GM12878 (cell line): Measurements from ENCODE around the gene CTIF. TPM values are rescaled to one million over a fixed set of nuclear protein-coding genes. Genes with fewer than 3 reads are reported as not detected.

Experiments used
- ATAC-seq: fragments of 200-7000 bp; cut with Tn5 transposase; 3 replicates; pipeline ENCODE4 v1.9.1; 2020; ENCODE audit warnings: mild to moderate bottlenecking, moderate library complexity
- BruUV-seq: library from RNA; stranded (reverse); fragments of 400-500 nt; replicated peaks from 2 replicates; lab custom pipeline; 2021; lab: Mats Ljungman, UMichigan
- CTCF ChIA-PET: fragments of 300-600 bp; sonication (Branson Sonifier 250); formaldehyde crosslinking; extraction: SDS; loops from one replicate; lab custom pipeline; 2021; ENCODE audit warnings: inconsistent platforms; lab: Yijun Ruan, JAX
- POLR2A ChIA-PET: fragments of 350-600 bp; formaldehyde crosslinking; extraction: SDS; loops from one replicate; lab custom pipeline; 2021; ENCODE audit warnings: inconsistent platforms; lab: Charles Lee
- RAD21 ChIA-PET: fragments of 300-600 bp; sonication (Branson Sonifier 250); formaldehyde crosslinking; loops from one replicate; lab custom pipeline; 2023; ENCODE audit warnings: antibody characterized with exemption; ENCODE audit not compliant: unreplicated experiment; lab: Charles Lee
- SMC1A ChIA-PET: fragments of 300-600 bp; sonication (Branson Sonifier 250); formaldehyde crosslinking; loops from one replicate; lab custom pipeline; 2023; ENCODE audit not compliant: unreplicated experiment, uncharacterized antibody; lab: Charles Lee
- DNase-seq: peaks from one replicate; pipeline ENCODE4 v3.0.0-alpha.2; 2011; ENCODE audit warnings: low read depth, low spot score
- FAIRE-seq: peaks from 3 replicates; lab custom pipeline; 2011; peaks lifted over from hg19 to GRCh38; lab: Jason Lieb, UNC
- H2AFZ ChIP-seq: 2 replicates; pipeline ENCODE4 v1.6.0; 2011; ENCODE audit warnings: low read depth, low read length, control low read depth; ENCODE audit not compliant: control insufficient read depth
- H3K27ac ChIP-seq: 2 replicates; pipeline ENCODE4 v1.5.1; 2011; ENCODE audit warnings: control low read depth; ENCODE audit not compliant: control insufficient read depth, insufficient read depth
- H3K27me3 ChIP-seq, 2 experiments: replicated peaks in 1 of 2; 2 replicates each; pipeline versions ENCODE4 v1.6.0 to v1.6.1; 2011; ENCODE audit warnings: low read length in 1 of 2; ENCODE audit not compliant: control insufficient read depth in 2 of 2, insufficient read depth in 2 of 2
- H3K36me3 ChIP-seq, 2 experiments: 2 replicates each; pipeline ENCODE4 v1.5.1; 2011; ENCODE audit warnings: low read length in 1 of 2; ENCODE audit not compliant: control insufficient read depth in 2 of 2, insufficient read depth in 2 of 2
- H3K4me1 ChIP-seq: 2 replicates; pipeline ENCODE4 v1.6.1; 2011; ENCODE audit warnings: mild to moderate bottlenecking, low read length, moderate library complexity, mixed read lengths; ENCODE audit not compliant: control insufficient read depth, insufficient read depth
- H3K4me2 ChIP-seq: 2 replicates; pipeline ENCODE4 v1.6.0; 2011; ENCODE audit warnings: control low read depth; ENCODE audit not compliant: control insufficient read depth, insufficient read depth
- H3K4me3 ChIP-seq: fragments of 200-600 bp; sonication (generic); 2 replicates; pipeline ENCODE4 v1.5.1; 2016
- H3K79me2 ChIP-seq: 2 replicates; pipeline ENCODE4 v1.6.0; 2011; ENCODE audit warnings: low read length; ENCODE audit not compliant: control insufficient read depth, insufficient read depth
- H3K9ac ChIP-seq: 2 replicates; pipeline ENCODE4 v1.8.0; 2011; ENCODE audit warnings: low read length, control low read depth, mixed read lengths; ENCODE audit not compliant: control insufficient read depth, insufficient read depth
- H3K9me3 ChIP-seq: replicated peaks from 3 replicates; pipeline ENCODE4 v1.5.1; 2011; ENCODE audit warnings: mild to moderate bottlenecking, low read length; ENCODE audit not compliant: control insufficient read depth, insufficient read depth
- H4K20me1 ChIP-seq: 2 replicates; pipeline ENCODE4 v1.6.0; 2011; ENCODE audit not compliant: control insufficient read depth, insufficient read depth
- ATF2 ChIP-seq: IDR thresholded peaks from 2 replicates; pipeline ENCODE4 v1.6.1; 2012; ENCODE audit warnings: low read length, inconsistent platforms
- BACH1 ChIP-seq: fragments of 450-650 bp; IDR thresholded peaks from 2 replicates; pipeline ENCODE4 v1.6.1; 2017; ENCODE audit warnings: mild to moderate bottlenecking, borderline replicate concordance
- BRCA1 ChIP-seq: IDR thresholded peaks from 2 replicates; pipeline ENCODE4 v1.6.1; 2011; ENCODE audit warnings: low read depth, low read length, improper control_type of control experiment
- CBFB ChIP-seq: IDR thresholded peaks from 2 replicates; pipeline ENCODE4 v1.6.1; 2016; ENCODE audit warnings: antibody characterized with exemption, low read depth
- CTCF ChIP-seq, 3 experiments: IDR thresholded peaks in 2 of 3; conservative IDR thresholded peaks in 1 of 3; 2 replicates each; pipeline ENCODE4 v1.5.1; 2011; ENCODE audit warnings: low read depth in 3 of 3, low read length in 3 of 3, mild to moderate bottlenecking in 3 of 3, control low read depth in 2 of 3, moderate library complexity in 2 of 3, inconsistent platforms in 1 of 3, mixed read lengths in 1 of 3; ENCODE audit not compliant: control insufficient read depth in 2 of 3, insufficient read depth in 1 of 3; ENCODE audit errors: extremely low read depth in 1 of 3
- ELK1 ChIP-seq: IDR thresholded peaks from 2 replicates; pipeline ENCODE4 v1.6.1; 2012; ENCODE audit warnings: low read depth, low read length, improper control_type of control experiment
- EP300 ChIP-seq, 2 experiments: fragments of 150-350 bp in 1 of 2; IDR thresholded peaks; 2 replicates each; pipeline ENCODE4 v1.6.1; 2011 to 2012; ENCODE audit warnings: low read depth in 2 of 2, low read length in 2 of 2, borderline replicate concordance in 1 of 2, improper control_type of control experiment in 1 of 2, inconsistent platforms in 1 of 2; ENCODE audit not compliant: control insufficient read depth in 1 of 2
- HCFC1 ChIP-seq: fragments of 150-350 bp; IDR thresholded peaks from 2 replicates; pipeline ENCODE4 v1.6.1; 2014; ENCODE audit warnings: low read length
- HDAC2 ChIP-seq: fragments of 200-600 bp; sonication (generic); IDR thresholded peaks from 2 replicates; pipeline ENCODE4 v1.6.1; 2017
- NRF1 ChIP-seq: conservative IDR thresholded peaks from 2 replicates; pipeline ENCODE4 v1.6.1; 2011; ENCODE audit warnings: mild to moderate bottlenecking, low read depth, low read length, improper control_type of control experiment
- PAX5 ChIP-seq: IDR thresholded peaks from 2 replicates; pipeline ENCODE4 v1.6.1; 2011; ENCODE audit warnings: low read depth, low read length, borderline replicate concordance
- PBX3 ChIP-seq: IDR thresholded peaks from 2 replicates; pipeline ENCODE4 v1.6.1; 2011; ENCODE audit warnings: mild to moderate bottlenecking, low read depth, low read length, moderate library complexity; ENCODE audit not compliant: insufficient replicate concordance
- PML ChIP-seq: IDR thresholded peaks from 2 replicates; pipeline ENCODE4 v1.6.1; 2012; ENCODE audit warnings: low read length, inconsistent platforms
- SUPT20H ChIP-seq: IDR thresholded peaks from 2 replicates; pipeline ENCODE4 v1.6.1; 2011; ENCODE audit warnings: low read depth, mild to moderate bottlenecking, low read length, moderate library complexity, borderline replicate concordance; ENCODE audit not compliant: control insufficient read depth
- TARDBP ChIP-seq: IDR thresholded peaks from 2 replicates; pipeline ENCODE4 v1.6.1; 2016; ENCODE audit warnings: borderline replicate concordance
- ZSCAN29 ChIP-seq: fragments of 450-650 bp; IDR thresholded peaks from 2 replicates; pipeline ENCODE4 v1.6.1; 2017; ENCODE audit warnings: mild to moderate bottlenecking, moderate library complexity
- WGBS: methylation state at CpG from one replicate; pipeline ENCODE4 v1.1.6; 2016; ENCODE audit warnings: low lambda C conversion rate; ENCODE audit not compliant: insufficient replicate concordance, insufficient coverage; ENCODE audit errors: missing lambda C conversion rate; 5-methylcytosine and 5-hydroxymethylcytosine counted together
- in situ Hi-C: fragments of 300-500 bp; cut with MboI; formaldehyde crosslinking; loops from 9 replicates; pipeline ENCODE4 v1.14.3; 2018; ENCODE audit warnings: mixed read lengths
- intact Hi-C: fragments of 100-400 bp; cut with micrococcal nuclease; formaldehyde crosslinking; loops from one replicate; pipeline ENCODE4 v1.14.2; 2022; ENCODE audit not compliant: unreplicated experiment
- polyA plus RNA-seq, 11 experiments: library from polyadenylated mRNA; depleted of rRNA in 4 of 11; unstranded in 6 of 11; stranded (reverse) in 5 of 11; fragments of >200 nt; fragmentation: Nextera tagmentation in 4 of 11; fragmentation: Illumina TruSeq in 1 of 11; extraction: Ambion mirVana in 4 of 11; extraction: Trizol in 1 of 11; gene quantifications; 1 replicate in 1 of 11; 2 replicates in 10 of 11; pipeline versions ENCODE4 v1.2.1 to v1.2.3, GENCODE V29; 2011 to 2016; ENCODE audit warnings: inconsistent platforms in 2 of 11, missing spikeins in 2 of 11, low read depth in 1 of 11
- total RNA-seq, 4 experiments: library from RNA; depleted of rRNA in 3 of 4; stranded (reverse); fragments of >200 nt in 3 of 4; fragmentation: Illumina TruSeq in 1 of 4; extraction: Trizol in 1 of 4; gene quantifications; 2 replicates each; pipeline versions ENCODE4 v1.2.1 to v1.2.3, GENCODE V29; 2013 to 2021

CTIF gene
- total and polyA plus RNA-seq, 10 of the 15 experiments (the other 5 are each of a cell fraction or from before 2014, with no cell fraction given): 0.06 to 11.6 (median 2.5) TPM

GRCh38 chr18:48592540-48593171 lies 53.8 kb downstream of the CTIF start:
- Histone ChIP-seq H3K36me3 (no peaks in the 10 kb centered on the region), H3K4me1 (no peaks in the 10 kb centered on the region), H3K79me2 (no peaks in the 10 kb centered on the region), H3K9ac (no peak overlapping the region), H3K27me3 (no peaks in the 10 kb centered on the region), H3K4me2 (no peak overlapping the region), H3K9me3 (no peaks in the 10 kb centered on the region), H4K20me1 (no peaks in the 10 kb centered on the region), H2AFZ (no peak overlapping the region), H3K4me3 (no peak overlapping the region), H3K27ac (no peak overlapping the region)
- in situ Hi-C loops (no loop called here), intact Hi-C loops (no loop called here)
- FAIRE-seq (no peak), DNase-seq (no peak), ATAC-seq (no peak)
- ChIA-PET SMC1A (no interaction called here), POLR2A (interaction anchor here (0.6 kb wide), 1 partner anchor 129 kb away, joined by 3 read pairs; no protein-coding TSS in a partner anchor), CTCF (no interaction called here), RAD21 (no interaction called here)
- 90% methylated on average over 17 of the region's 17 CpGs for WGBS
- no TSS peak for BruUV-seq
- TF ChIP-seq PBX3: no peak
- TF ChIP-seq BRCA1: no peak
- no peak for TF ChIP-seq NRF1
- TF ChIP-seq ATF2: no peak
- TF ChIP-seq ZSCAN29: no peak
- no peak for TF ChIP-seq EP300 (IDR thresholded peaks at IDR 0.05; ENCODE audit: borderline replicate concordance in 1 of 2, control insufficient read depth in 1 of 2, low read depth in 2 of 2, low read length in 2 of 2)
- no peak for TF ChIP-seq CTCF (IDR thresholded peaks at IDR 0.05 in 2 of 3, conservative IDR thresholded peaks at IDR 0.05 in 1 of 3; ENCODE audit: control insufficient read depth in 2 of 3, extremely low read depth in 1 of 3, insufficient read depth in 1 of 3, low read depth in 3 of 3, low read length in 3 of 3)
- TF ChIP-seq PML: no peak
- no peak for TF ChIP-seq TARDBP
- no peak for TF ChIP-seq ELK1
- TF ChIP-seq PAX5: no peak
- no peak for TF ChIP-seq HDAC2
- TF ChIP-seq BACH1: no peak
- no peak for TF ChIP-seq CBFB
- TF ChIP-seq SUPT20H: no peak
- TF ChIP-seq HCFC1: no peak
